CD14-positive monocyte (primary cell): ENCODE data around the gene ARMH1. TPM values are rescaled to one million over a fixed set of nuclear protein-coding genes. Genes with fewer than 3 reads are reported as not detected.

ENCODE experiments used
- DNase-seq, 3 donors: peaks; one replicate each; pipeline ENCODE4 v3.0.0-alpha.2; 2011 to 2022
- H2AFZ ChIP-seq: 2 replicates; pipeline ENCODE4 v1.6.0; 2012; ENCODE audit warnings: mild to moderate bottlenecking, low read depth, low read length, inconsistent platforms; ENCODE audit not compliant: insufficient read depth, poor library complexity, severe bottlenecking
- H3K27ac ChIP-seq, 2 donors: 1 replicate in 1 of 2; 2 replicates in 1 of 2; pipeline ENCODE4 v1.5.1; 2012 to 2013; ENCODE audit warnings: low read length in 2 of 2, control low read depth in 1 of 2, inconsistent platforms in 1 of 2, low read depth in 1 of 2, mild to moderate bottlenecking in 1 of 2
- H3K27me3 ChIP-seq, 2 donors: one replicate each; pipeline versions ENCODE4 v1.6.0 to v1.6.1; 2011 to 2013; ENCODE audit warnings: low read length in 2 of 2; ENCODE audit not compliant: control insufficient read depth in 2 of 2, insufficient read depth in 2 of 2
- H3K36me3 ChIP-seq, 2 donors: replicated peaks in 1 of 2; 1 replicate in 1 of 2; 2 replicates in 1 of 2; pipeline versions ENCODE4 v1.5.1 to v1.6.1; 2012 to 2013; ENCODE audit warnings: low read length in 2 of 2, control low read depth in 1 of 2, inconsistent platforms in 1 of 2, mild to moderate bottlenecking in 1 of 2; ENCODE audit not compliant: insufficient read depth in 2 of 2, control insufficient read depth in 1 of 2
- H3K4me1 ChIP-seq, 2 donors: 1 replicate in 1 of 2; 2 replicates in 1 of 2; pipeline versions ENCODE4 v1.5.1 to v1.6.1; 2012 to 2013; ENCODE audit warnings: low read length in 2 of 2, control low read depth in 1 of 2, inconsistent platforms in 1 of 2, mild to moderate bottlenecking in 1 of 2, moderate library complexity in 1 of 2; ENCODE audit not compliant: insufficient read depth in 2 of 2, control insufficient read depth in 1 of 2
- H3K4me2 ChIP-seq: replicated peaks from 2 replicates; pipeline ENCODE3; 2012; ENCODE audit warnings: low read length, moderate library complexity, mild to moderate bottlenecking; ENCODE audit not compliant: poor library complexity, severe bottlenecking; ENCODE audit errors: extremely low read depth
- H3K4me3 ChIP-seq, 3 experiments: fragments of 200-600 bp in 1 of 3; sonication (generic) in 1 of 3; replicated peaks in 1 of 3; 1 replicate in 2 of 3; 2 replicates in 1 of 3; pipeline ENCODE4 v1.5.1; 2011 to 2013; ENCODE audit warnings: low read length in 3 of 3, mild to moderate bottlenecking in 3 of 3, control low read depth in 2 of 3, low read depth in 2 of 3, inconsistent platforms in 1 of 3, moderate library complexity in 1 of 3
- H3K79me2 ChIP-seq: 2 replicates; pipeline ENCODE4 v1.6.0; 2012; ENCODE audit warnings: mild to moderate bottlenecking, control low read depth, inconsistent platforms, low read length, moderate library complexity; ENCODE audit not compliant: insufficient read depth
- H3K9ac ChIP-seq: 2 replicates; pipeline ENCODE4 v1.6.0; 2017; ENCODE audit warnings: low read length, mild to moderate bottlenecking; ENCODE audit not compliant: insufficient read depth, poor library complexity, severe bottlenecking
- H3K9me3 ChIP-seq, 2 donors: replicated peaks in 1 of 2; 1 replicate in 1 of 2; 2 replicates in 1 of 2; pipeline versions ENCODE4 v1.5.1 to v1.6.1; 2012 to 2013; ENCODE audit warnings: low read length in 2 of 2, control low read depth in 1 of 2; ENCODE audit not compliant: control insufficient read depth in 1 of 2, insufficient read depth in 1 of 2
- H4K20me1 ChIP-seq: 2 replicates; pipeline ENCODE4 v1.6.0; 2012; ENCODE audit warnings: mild to moderate bottlenecking, low read length, control low read depth, moderate library complexity; ENCODE audit not compliant: insufficient read depth
- H3K27ac Mint-ChIP-seq, 7 donors: one replicate each; pipeline ENCODE4 v1.8.0; 2020; ENCODE audit warnings: mild to moderate bottlenecking in 7 of 7, mixed read lengths in 7 of 7, moderate library complexity in 6 of 7, inconsistent platforms in 2 of 7
- H3K27me3 Mint-ChIP-seq, 3 donors: one replicate each; pipeline ENCODE4 v1.8.0; 2021 to 2022; ENCODE audit warnings: low read depth in 3 of 3, mild to moderate bottlenecking in 3 of 3, mixed read lengths in 3 of 3, moderate library complexity in 3 of 3, inconsistent platforms in 1 of 3
- H3K36me3 Mint-ChIP-seq, 2 donors: one replicate each; pipeline ENCODE4 v1.8.0; 2020; ENCODE audit warnings: mixed read lengths in 2 of 2, inconsistent platforms in 1 of 2, mild to moderate bottlenecking in 1 of 2
- H3K4me1 Mint-ChIP-seq: one replicate; pipeline ENCODE4 v1.8.0; 2020; ENCODE audit warnings: mild to moderate bottlenecking, mixed read lengths
- H3K4me3 Mint-ChIP-seq, 2 donors: one replicate each; pipeline ENCODE4 v1.8.0; 2020; ENCODE audit warnings: mild to moderate bottlenecking in 2 of 2, mixed read lengths in 2 of 2, moderate library complexity in 1 of 2
- H3K9me3 Mint-ChIP-seq, 7 donors: one replicate each; pipeline ENCODE4 v1.8.0; 2020 to 2022; ENCODE audit warnings: mixed read lengths in 7 of 7, mild to moderate bottlenecking in 6 of 7, moderate library complexity in 6 of 7, inconsistent platforms in 2 of 7
- WGBS: methylation state at CpG from one replicate; pipeline ENCODE4 v1.1.5; 2013; ENCODE audit warnings: missing lambda C conversion rate; ENCODE audit not compliant: insufficient coverage; 5-methylcytosine and 5-hydroxymethylcytosine counted together
- intact Hi-C, 2 donors: fragments of 100-400 bp; cut with micrococcal nuclease; formaldehyde crosslinking; loops; one replicate each; pipeline versions ENCODE4 v1.15.0 to v1.15.1; 2023
- polyA plus RNA-seq, 3 donors: library from polyadenylated mRNA; depleted of rRNA in 1 of 3; unstranded in 2 of 3; stranded (reverse) in 1 of 3; fragments of 300-500 nt in 2 of 3; fragments of >200 nt in 1 of 3; fragmentation: Illumina TruSeq in 2 of 3; gene quantifications; 1 replicate in 2 of 3; 2 replicates in 1 of 3; pipeline ENCODE4 v1.2.3, GENCODE V29; 2012 to 2021
- TF ChIP-seq, protein P1 (sequence below): fragments of 200-600 bp; IDR thresholded peaks from one replicate; pipeline ENCODE4 v1.8.0; 2022; ENCODE audit warnings: antibody characterized with exemption, mild to moderate bottlenecking

The ARMH1 gene
- polyA plus RNA-seq, 3 donors = 14.7 to 209 (median 15.8) TPM

DNA sequence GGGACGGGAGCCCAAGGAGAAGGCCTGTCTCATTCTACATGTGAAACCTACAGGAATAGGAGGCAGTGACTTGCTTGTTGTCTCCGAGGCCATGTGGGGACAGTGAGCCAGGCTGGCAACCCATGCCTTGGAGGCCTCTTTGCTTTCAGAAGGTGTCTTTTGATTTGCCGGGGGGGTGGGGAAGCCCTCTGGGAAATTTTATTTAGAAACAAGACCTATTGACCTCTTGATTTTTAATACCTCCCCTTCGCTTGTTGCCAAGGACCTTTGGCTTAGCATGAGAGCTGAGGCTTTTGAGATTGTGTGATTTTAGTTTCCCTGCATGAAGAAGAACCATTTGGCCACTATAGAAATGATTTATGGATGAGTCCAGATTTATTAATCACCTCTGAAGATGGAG, 4.1 kb downstream of the ARMH1 start:
- Mint-ChIP-seq H3K36me3 (peaks cover 3% of the 10 kb centered on the region in 2 donors), H3K27me3 (peaks cover 0 to 4% (median 2%) of the 10 kb centered on the region in 3 donors), H3K4me1 (peaks cover 37% of the 10 kb centered on the region), H3K4me3 (no peak overlapping the region), H3K27ac (peak overlapping the region in 1 of 7 donors; percentile 24), H3K9me3 (no peaks in the 10 kb centered on the region)
- Histone ChIP-seq H3K9me3 (no peaks in the 10 kb centered on the region), H4K20me1 (peaks cover 6% of the 10 kb centered on the region), H3K79me2 (peaks cover 2% of the 10 kb centered on the region), H2AFZ (no peak overlapping the region), H3K27ac (no peak overlapping the region), H3K27me3 (no peaks in the 10 kb centered on the region), H3K4me2 (no peak overlapping the region), H3K4me3 (no peak overlapping the region), H3K36me3 (no peaks in the 10 kb centered on the region), H3K9ac (no peak overlapping the region), H3K4me1 (peaks cover 64 to 69% of the 10 kb centered on the region in 2 donors)
- DNase-seq = no peak
- intact Hi-C loops = loop anchor here in 1 of 2 donors (10.0 kb wide), 1 partner anchor 46 kb away; no protein-coding TSS in a partner anchor
- TF ChIP-seq, protein P1, sequence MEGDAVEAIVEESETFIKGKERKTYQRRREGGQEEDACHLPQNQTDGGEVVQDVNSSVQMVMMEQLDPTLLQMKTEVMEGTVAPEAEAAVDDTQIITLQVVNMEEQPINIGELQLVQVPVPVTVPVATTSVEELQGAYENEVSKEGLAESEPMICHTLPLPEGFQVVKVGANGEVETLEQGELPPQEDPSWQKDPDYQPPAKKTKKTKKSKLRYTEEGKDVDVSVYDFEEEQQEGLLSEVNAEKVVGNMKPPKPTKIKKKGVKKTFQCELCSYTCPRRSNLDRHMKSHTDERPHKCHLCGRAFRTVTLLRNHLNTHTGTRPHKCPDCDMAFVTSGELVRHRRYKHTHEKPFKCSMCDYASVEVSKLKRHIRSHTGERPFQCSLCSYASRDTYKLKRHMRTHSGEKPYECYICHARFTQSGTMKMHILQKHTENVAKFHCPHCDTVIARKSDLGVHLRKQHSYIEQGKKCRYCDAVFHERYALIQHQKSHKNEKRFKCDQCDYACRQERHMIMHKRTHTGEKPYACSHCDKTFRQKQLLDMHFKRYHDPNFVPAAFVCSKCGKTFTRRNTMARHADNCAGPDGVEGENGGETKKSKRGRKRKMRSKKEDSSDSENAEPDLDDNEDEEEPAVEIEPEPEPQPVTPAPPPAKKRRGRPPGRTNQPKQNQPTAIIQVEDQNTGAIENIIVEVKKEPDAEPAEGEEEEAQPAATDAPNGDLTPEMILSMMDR = no peak
- WGBS = 14% methylated on average over 1 of the region's 4 CpGs

DNA sequence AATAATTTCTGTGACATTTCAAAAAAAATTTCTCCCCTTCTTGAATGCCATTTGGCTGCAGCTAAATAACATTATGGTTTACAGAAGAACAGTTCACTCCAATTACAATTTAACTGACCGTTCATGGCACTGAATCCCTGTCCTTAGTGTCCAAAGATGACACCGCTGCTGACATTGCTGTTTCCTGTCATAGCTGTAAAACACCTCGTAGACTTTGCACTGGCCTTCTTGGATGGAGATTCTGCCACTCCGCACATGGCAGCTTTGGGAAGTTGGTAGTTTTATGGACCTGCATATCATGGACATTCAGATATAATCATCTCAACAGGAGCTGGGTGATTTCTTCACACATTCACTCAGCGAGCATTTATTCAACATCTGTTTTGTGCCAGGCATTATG, 5.0 kb downstream of the ARMH1 start:
- no peaks in the 10 kb centered on the region for H3K9me3 Mint-ChIP-seq
- H2AFZ ChIP-seq = no peak overlapping the region
- no peak overlapping the region for H3K27ac ChIP-seq
- 100% methylated on average over 3 of the region's 5 CpGs for WGBS
- intact Hi-C loops = loop anchor here in 1 of 2 donors (10.0 kb wide), 1 partner anchor 45 kb away; no protein-coding TSS in a partner anchor
- peaks cover 0 to 4% (median 2%) of the 10 kb centered on the region in 3 donors for H3K27me3 Mint-ChIP-seq
- H3K79me2 ChIP-seq = no peaks in the 10 kb centered on the region
- TF ChIP-seq, protein P1 = no peak
- H3K4me1 ChIP-seq = peaks cover 67 to 73% of the 10 kb centered on the region in 2 donors
- no peak overlapping the region for H3K4me2 ChIP-seq
- no peak overlapping the region for H3K4me3 ChIP-seq
- H4K20me1 ChIP-seq = peaks cover 6% of the 10 kb centered on the region
- H3K27me3 ChIP-seq = no peaks in the 10 kb centered on the region
- H3K9me3 ChIP-seq = no peaks in the 10 kb centered on the region
- H3K4me1 Mint-ChIP-seq = peaks cover 42% of the 10 kb centered on the region
- no peak for DNase-seq
- no peak overlapping the region for H3K9ac ChIP-seq
- H3K36me3 ChIP-seq = no peaks in the 10 kb centered on the region
- H3K36me3 Mint-ChIP-seq = peaks cover 3% of the 10 kb centered on the region in 2 donors
- H3K4me3 Mint-ChIP-seq = no peak overlapping the region
- H3K27ac Mint-ChIP-seq = no peak overlapping the region
